Skeletal muscle satellite cell (primary cell): ENCODE data around the gene EGFL8. TPM values are rescaled to one million over a fixed set of nuclear protein-coding genes. Genes with fewer than 3 reads are reported as not detected.
"Not testable (repeated sequence)": the region's sequence is repeated elsewhere in the genome, so short reads cannot be mapped to it uniquely, and the experiment has no call there.

Source experiments
- H3K27me3 ChIP-seq: 2 replicates; pipeline ENCODE4 v1.7.0; 2013; ENCODE audit warnings: low read length; ENCODE audit not compliant: control insufficient read depth, insufficient read depth
- H3K36me3 ChIP-seq: 2 replicates; pipeline ENCODE4 v1.7.0; 2013; ENCODE audit warnings: mild to moderate bottlenecking, control low read depth, low read length; ENCODE audit not compliant: insufficient read depth
- H3K4me1 ChIP-seq: 2 replicates; pipeline ENCODE4 v1.7.0; 2013; ENCODE audit warnings: low read length; ENCODE audit not compliant: control insufficient read depth, insufficient read depth
- H3K4me2 ChIP-seq: 2 replicates; pipeline ENCODE4 v1.7.0; 2013; ENCODE audit warnings: mild to moderate bottlenecking, low read length
- H3K4me3 ChIP-seq: 2 replicates; pipeline ENCODE4 v1.7.0; 2013; ENCODE audit warnings: low read length
- H3K9ac ChIP-seq: 2 replicates; pipeline ENCODE4 v1.7.0; 2013; ENCODE audit warnings: mild to moderate bottlenecking, low read depth, low read length, moderate library complexity
- H3K9me3 ChIP-seq: replicated peaks from 2 replicates; pipeline ENCODE4 v1.7.0; 2013; ENCODE audit warnings: mild to moderate bottlenecking, control low read depth, low read length
- small RNA-seq: library from RNA; depleted of rRNA; stranded (forward); fragments of <200 nt; gene quantifications from one replicate; pipeline ENCODE3, GENCODE V24; 2012

Gene EGFL8

DNA sequence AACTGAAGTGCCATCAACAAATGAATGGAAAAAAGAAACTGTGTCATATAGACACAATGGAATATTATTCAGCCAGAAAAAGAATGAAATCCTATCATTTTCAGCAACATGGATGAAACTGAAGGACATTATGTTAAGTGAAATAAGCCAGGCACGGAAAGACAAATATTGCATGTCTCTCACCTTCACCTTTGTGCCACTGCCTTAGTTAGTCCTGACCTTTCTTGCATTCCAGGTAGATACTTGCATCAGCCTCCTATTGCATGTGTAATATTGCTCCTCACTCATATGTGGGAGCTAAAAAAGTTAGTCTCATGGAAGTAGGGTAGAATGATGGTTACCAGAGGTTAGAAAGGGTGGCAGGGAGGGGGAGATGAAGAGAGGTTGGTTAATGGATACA is 44.6 kb downstream of the EGFL8 start:
- no peaks in the 10 kb centered on the region for H3K9me3 ChIP-seq
- H3K27me3 ChIP-seq = peaks cover 20% of the 10 kb centered on the region
- no peak overlapping the region for H3K4me3 ChIP-seq
- no peaks in the 10 kb centered on the region for H3K36me3 ChIP-seq
- H3K4me1 ChIP-seq = no peaks in the 10 kb centered on the region
- H3K4me2 ChIP-seq = no peak overlapping the region
- no peak overlapping the region for H3K9ac ChIP-seq

DNA sequence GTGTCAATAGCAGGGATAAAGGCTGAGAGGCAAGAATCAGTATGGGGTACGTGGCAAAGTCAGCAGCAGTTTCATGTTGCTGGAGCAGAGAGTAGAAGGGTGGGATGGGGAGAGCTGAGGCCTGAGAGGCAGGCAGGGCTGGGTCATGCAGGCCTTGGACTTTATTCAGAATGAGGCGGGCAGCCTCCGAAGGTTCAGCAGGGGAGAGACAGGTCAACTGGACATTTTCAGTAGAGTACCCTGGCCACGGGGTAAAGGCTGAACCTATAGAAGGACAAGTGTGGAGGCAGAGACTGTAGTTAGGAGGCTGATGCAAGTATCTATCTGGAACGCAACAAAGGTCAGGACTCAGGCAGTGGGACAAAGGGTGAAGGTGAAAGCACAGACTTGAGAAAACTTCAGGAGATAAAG is 45.8 kb downstream of the EGFL8 start:
- Histone ChIP-seq H3K4me3 (no peak overlapping the region), H3K4me2 (no peak overlapping the region), H3K27me3 (peaks cover 18% of the 10 kb centered on the region), H3K4me1 (no peaks in the 10 kb centered on the region), H3K9ac (no peak overlapping the region), H3K36me3 (no peaks in the 10 kb centered on the region), H3K9me3 (no peaks in the 10 kb centered on the region)

DNA sequence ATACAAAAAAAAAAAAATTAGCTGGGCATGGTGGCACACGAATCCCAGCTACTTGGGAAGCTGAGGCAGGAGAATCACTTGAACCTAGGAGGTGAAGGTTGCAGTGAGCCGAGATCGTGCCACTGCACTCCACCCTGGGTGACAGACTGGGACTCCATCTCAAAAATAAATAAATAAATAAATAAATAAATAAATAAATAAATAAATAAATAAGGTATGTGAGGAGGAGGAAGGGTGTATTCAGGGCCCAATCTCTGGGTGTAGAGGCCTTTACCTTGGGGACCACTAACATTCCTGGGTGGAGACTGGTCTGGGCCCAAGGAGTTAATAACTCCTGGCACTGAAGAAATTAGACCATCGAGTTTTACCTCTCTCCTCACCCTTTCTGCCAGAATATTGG is 47.0 kb downstream of the EGFL8 start:
- H3K36me3 ChIP-seq, H3K9me3 ChIP-seq, H3K9ac ChIP-seq, H3K4me1 ChIP-seq, H3K4me3 ChIP-seq, H3K4me2 ChIP-seq: not testable (repeated sequence)
- H3K27me3 ChIP-seq = peaks cover 22% of the 10 kb centered on the region

DNA sequence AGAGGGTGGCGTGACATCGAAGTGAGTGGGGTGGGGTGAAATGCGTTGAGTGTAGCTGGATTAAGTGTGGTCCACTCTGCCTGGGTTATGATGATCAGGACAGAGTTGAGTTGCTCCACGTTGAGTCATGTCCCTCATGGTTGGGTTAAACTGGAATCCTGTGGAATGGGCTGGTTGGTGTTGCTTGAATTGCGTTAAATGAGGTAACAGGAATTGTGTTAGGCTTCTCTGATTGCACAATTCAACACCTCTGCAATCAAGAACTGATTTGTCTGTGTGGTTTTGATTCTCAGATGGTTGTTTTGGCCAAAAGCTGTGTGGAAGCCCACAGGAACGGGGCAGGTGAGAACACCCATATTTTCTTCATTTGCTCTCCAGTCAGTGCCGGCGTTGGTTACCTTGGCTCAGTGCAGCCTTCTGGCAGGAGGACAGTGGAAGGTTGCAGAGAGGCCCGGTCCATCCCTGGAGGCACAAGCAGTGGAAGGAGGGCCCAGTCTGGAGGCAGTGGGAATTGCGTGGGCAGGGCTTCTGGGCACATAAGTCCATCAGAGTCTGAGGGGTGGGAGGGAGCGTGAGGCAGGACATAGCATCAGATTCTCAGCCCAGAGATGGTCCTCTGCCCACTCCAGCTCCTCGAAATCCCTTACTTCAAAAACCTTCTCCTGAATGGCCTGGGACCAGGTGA is 47.8 kb downstream of the EGFL8 start:
- Histone ChIP-seq H3K9me3 (no peaks in the 10 kb centered on the region), H3K9ac (no peak overlapping the region), H3K4me1 (no peaks in the 10 kb centered on the region)

DNA sequence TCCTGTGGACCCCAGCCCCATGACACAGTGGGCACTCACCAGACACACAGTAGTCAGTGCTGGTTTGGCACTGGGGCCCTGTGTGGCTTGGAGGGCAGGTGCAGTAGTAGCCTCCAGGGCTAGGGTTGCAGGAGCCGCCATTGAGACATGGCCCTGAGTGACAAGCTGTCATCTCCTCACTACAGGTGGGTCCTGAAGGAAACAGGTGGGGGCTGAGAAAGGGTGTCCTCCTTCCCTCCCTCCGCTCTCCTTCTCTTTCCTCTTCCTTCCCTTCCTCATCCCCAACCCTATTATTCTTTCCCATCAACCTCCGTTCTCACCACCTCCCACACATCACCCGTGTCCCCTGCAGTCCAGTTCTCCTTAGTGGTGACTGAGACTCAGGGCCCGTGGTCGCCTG is 49.3 kb downstream of the EGFL8 start:
- H3K4me1 ChIP-seq = no peaks in the 10 kb centered on the region
- no peak overlapping the region for H3K9ac ChIP-seq
- H3K4me3 ChIP-seq = no peak overlapping the region
- no peak overlapping the region for H3K4me2 ChIP-seq
- no peaks in the 10 kb centered on the region for H3K9me3 ChIP-seq
- peaks cover 27% of the 10 kb centered on the region for H3K27me3 ChIP-seq
- H3K36me3 ChIP-seq = no peaks in the 10 kb centered on the region

More for the DNA sequence above, 47.8 kb downstream of the EGFL8 start:
- Histone ChIP-seq H3K4me3 (no peak overlapping the region), H3K36me3 (no peaks in the 10 kb centered on the region), H3K27me3 (peaks cover 22% of the 10 kb centered on the region), H3K4me2 (no peak overlapping the region)

DNA sequence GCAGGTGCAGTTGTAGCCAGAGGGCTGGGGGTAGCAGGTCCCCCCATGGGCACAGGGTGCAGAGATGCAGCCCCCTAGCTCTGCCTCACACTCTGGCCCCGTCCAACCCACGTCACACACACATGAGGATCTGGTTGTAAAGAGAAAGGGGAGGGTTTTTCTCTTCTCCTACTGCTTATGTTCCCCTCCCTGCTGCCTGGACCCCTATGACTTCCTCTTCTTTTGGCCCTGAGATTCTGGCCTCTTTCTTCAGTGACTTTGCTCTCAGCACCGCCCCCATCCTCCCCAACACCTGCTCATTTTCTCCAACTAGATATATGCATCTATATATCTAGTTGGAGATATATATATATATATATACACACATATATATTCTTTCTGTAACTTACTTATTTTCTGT is 49.7 kb downstream of the EGFL8 start:
- H3K9ac ChIP-seq = no peak overlapping the region
- H3K36me3 ChIP-seq = no peaks in the 10 kb centered on the region
- no peaks in the 10 kb centered on the region for H3K9me3 ChIP-seq
- H3K4me2 ChIP-seq = no peak overlapping the region
- H3K27me3 ChIP-seq = peaks cover 25% of the 10 kb centered on the region
- H3K4me1 ChIP-seq = no peaks in the 10 kb centered on the region
- no peak overlapping the region for H3K4me3 ChIP-seq

DNA sequence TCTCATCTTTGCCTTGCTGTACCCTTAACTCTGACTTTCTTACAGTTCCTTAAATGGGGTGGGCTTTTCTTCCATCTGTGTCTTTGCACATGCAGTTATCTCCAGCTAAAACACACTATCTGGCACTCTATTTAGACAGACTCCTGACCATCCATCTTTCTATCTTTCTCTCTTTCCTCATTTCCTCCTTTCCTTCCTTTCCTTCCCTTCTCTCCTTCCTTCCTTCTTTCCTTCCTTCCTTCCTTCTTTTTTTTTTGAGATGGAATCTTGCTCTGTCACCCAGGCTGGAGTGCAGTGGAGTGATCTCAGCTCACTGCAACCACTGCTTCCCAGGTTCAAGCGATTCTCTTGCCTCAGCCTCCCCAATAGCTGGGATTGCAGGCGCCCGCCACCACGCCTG is 51.2 kb downstream of the EGFL8 start:
- Histone ChIP-seq H3K9me3 (no peaks in the 10 kb centered on the region), H3K4me3 (no peak overlapping the region), H3K36me3 (no peaks in the 10 kb centered on the region), H3K4me1 (no peaks in the 10 kb centered on the region), H3K9ac (no peak overlapping the region), H3K27me3 (peaks cover 34% of the 10 kb centered on the region), H3K4me2 (no peak overlapping the region)

DNA sequence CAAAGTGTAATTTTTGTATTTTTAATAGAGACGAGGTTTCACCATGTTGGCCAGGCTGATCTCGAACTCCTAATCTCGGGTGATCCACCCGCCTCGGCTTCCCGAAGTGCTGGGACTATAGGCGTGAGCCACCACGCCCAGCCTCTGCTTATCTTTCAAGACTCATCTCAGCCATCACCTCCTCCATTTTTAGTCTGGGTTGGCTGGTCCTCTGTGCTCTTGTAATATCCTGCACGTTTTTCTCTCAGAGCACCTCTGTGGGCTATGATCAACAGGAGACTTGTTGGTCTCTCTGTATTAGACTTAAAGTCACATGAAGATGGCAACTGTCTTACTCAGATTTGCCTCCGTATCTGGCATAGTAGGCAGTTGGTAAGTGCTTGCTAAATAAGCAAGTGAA is 51.9 kb downstream of the EGFL8 start:
- H3K4me1 ChIP-seq = no peaks in the 10 kb centered on the region
- no peak overlapping the region for H3K9ac ChIP-seq
- H3K4me3 ChIP-seq = no peak overlapping the region
- H3K36me3 ChIP-seq = no peaks in the 10 kb centered on the region
- no peak overlapping the region for H3K4me2 ChIP-seq
- H3K27me3 ChIP-seq = peaks cover 34% of the 10 kb centered on the region
- H3K9me3 ChIP-seq = no peaks in the 10 kb centered on the region

DNA sequence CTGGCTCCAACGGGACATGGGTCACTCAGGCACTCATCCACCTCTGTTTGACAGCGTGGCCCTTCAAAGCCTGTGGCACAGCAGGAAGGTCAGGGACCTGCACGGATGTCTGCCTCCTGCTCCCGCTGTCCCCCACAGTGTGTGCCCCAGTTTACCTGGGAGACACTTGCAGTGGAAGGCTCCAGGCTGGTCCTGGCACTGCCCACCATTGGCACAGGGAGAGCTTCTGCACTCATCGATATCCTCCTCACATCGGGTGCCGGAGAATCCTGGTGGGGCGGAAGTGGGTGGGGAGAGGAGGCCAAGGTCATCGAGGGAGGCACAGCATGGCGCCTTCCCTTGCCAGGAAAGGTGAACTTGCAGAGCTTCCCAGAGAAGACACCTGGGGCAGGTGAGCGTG is 52.6 kb downstream of the EGFL8 start:
- no peak overlapping the region for H3K9ac ChIP-seq
- no peaks in the 10 kb centered on the region for H3K4me1 ChIP-seq
- H3K4me2 ChIP-seq = no peak overlapping the region
- H3K9me3 ChIP-seq = no peaks in the 10 kb centered on the region
- H3K36me3 ChIP-seq = no peaks in the 10 kb centered on the region
- peaks cover 36% of the 10 kb centered on the region for H3K27me3 ChIP-seq
- H3K4me3 ChIP-seq = no peak overlapping the region

Small RNA genes lying within 50 kb of the gene (small RNA-seq; reads per million reads assigned to genes)
- gene AL662884.1 (not detected), gene MIR6833 (not detected)
